ENCODE data around the gene YDJC.
"Not testable (repeated sequence)": the region's sequence is repeated elsewhere in the genome, so short reads cannot be mapped to it uniquely, and the experiment has no call there.

The YDJC gene

DNA sequence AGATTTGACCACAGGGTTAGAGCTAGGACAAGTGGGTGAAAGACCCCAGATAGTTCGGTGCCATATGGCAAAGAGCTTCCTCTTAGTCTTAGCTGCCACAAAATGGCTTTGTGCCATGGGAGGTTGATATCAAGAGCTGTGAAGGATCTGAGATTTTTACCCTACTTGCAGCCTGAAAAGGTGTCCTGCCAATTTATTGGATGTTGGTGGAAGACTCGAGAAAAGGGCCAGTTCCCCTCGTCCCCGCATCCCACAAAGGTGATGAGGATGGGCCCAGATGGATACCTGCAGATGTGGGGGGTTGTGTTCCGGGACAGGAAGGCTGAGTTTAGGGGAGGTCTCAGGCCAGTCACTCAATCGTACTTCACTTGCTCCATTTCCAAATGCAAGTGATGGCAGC lies 27.2 kb downstream of the YDJC start:
- DNase-seq, result no peak

DNA sequence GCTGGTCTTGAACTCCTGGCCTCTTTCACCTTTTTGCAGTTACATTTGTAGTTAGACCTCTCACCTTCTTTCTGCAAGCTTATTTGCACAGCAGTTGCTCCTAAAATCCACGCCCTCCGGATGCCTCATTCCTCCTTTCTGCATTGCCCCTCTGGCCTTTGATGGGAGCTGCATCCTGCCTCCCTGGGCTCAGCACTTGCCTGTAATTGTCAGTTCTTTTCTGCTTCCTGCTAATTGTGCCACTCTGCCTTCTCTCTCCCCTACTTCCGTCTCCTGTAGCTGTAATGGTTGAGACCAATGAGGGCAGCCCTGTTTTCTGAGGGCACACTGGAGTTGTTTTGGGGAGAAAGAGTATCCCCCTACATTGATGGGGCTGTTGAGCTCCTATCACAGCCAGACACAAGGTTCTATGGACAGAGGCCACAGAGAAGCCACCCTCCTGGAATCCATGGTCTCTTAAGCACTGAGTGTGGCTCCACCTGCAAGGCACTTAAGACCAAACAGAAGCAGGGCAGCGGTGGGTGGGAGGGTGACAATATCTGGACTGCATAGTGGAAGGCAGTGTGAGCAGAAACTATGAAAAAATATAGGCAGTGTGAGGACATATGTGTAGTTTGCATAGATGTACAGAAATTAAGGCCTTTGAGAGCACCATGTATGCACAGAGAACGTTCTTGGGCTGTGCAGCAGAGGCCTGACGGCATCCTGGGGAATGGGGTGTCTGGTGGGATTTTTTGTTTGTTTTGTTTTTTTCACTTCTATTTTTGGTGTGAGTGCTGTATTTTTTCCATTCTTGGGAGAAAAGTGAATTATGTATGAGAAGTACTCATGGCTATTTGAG lies 30.5 kb downstream of the YDJC start:
- no peak for DNase-seq

- no peak for DNase-seq
These were observed 31.5 kb downstream of the YDJC start for GRCh38 chr22:21598302-21598701.

- not testable (repeated sequence) for DNase-seq
These were observed 33.3 kb downstream of the YDJC start for GRCh38 chr22:21596356-21597135.

- no peak for DNase-seq
These were observed 34.9 kb downstream of the YDJC start for GRCh38 chr22:21594865-21595452.

DNA sequence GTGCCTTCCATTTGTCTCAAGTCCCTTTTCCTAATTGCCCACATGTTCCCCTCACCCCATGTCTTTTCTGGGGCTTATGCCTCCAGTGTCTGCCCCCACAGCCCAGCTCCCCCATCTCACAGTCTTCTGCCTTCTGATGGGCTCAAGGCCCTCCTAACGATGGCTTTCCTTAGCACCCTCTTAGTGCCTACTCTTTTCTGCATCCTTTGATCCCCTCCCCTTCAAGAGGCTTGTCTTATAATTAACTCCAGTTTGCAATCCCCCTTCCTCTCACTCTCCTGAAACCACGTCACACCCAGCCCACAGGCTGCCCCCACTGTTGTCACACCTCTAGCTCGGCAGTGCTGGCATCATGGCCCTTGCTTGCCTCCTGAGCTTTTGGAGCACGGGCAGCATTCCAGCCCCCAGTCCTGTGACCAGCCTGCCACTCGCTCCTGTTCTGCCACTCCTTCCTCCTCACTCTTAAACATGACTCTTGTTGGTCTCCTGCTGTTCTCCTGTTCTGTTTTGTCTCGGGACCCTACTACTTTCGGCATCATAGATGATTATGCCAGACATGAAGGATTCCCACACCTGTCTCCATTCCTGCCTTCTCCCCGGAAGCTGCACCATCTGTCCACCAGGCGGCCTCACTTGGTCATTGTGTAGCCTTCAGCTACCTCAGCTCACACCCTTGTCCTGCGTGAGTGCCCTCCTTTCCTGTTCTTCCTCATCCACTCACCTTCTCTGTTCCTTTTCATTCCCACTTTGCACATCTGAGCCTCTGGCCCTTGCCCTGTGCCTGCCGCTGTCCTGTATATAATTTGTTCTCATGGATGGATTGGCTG lies 36.2 kb downstream of the YDJC start:
- no peak for DNase-seq

GRCh38 chr22:21592422-21592821 lies 37.4 kb downstream of the YDJC start:
- no peak for DNase-seq

GRCh38 chr22:21591695-21592094 lies 38.1 kb downstream of the YDJC start:
- no peak for DNase-seq

DNA sequence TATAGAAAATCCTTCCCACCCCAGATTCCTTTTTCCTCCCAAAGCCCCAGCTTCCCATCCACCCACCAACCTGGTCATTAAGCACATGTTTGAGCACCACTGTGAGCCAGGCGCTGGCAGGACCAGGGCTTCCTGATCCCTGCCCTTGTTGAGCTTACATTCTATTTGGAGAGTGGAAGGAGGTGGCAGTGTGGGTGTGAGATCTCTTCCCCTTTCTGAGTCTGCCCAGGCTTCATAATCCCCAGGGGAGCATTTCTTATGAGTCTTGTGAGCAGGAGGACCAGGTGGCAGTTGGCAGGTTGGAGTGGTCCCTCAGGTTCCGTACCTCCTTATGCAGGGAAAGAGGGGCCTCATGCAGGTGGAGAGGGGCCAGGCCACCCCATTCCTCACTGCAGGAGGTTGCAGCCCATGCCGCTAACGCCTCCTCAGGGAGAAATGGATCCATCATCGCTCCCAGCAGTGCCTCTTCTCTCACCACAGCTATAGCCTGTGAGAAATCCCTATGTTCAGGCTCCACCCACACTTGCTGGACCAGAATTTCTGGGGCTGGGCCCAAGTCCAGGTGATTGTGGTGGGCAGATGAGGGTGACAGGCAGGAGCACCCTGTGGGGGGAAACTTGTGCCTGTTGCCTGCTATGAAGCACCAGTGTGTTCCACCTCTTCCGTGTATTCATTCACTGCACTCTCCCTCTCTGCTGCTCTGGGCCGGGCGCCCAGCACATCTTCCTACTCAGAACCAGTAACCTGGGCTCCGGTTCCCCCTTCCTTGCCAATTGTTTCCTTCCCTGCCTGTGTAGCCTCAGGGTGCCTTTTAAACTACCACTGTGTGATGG lies 38.8 kb downstream of the YDJC start:
- no peak for DNase-seq

GRCh38 chr22:21589396-21589795 lies 40.4 kb downstream of the YDJC start:
- no peak for DNase-seq

DNA sequence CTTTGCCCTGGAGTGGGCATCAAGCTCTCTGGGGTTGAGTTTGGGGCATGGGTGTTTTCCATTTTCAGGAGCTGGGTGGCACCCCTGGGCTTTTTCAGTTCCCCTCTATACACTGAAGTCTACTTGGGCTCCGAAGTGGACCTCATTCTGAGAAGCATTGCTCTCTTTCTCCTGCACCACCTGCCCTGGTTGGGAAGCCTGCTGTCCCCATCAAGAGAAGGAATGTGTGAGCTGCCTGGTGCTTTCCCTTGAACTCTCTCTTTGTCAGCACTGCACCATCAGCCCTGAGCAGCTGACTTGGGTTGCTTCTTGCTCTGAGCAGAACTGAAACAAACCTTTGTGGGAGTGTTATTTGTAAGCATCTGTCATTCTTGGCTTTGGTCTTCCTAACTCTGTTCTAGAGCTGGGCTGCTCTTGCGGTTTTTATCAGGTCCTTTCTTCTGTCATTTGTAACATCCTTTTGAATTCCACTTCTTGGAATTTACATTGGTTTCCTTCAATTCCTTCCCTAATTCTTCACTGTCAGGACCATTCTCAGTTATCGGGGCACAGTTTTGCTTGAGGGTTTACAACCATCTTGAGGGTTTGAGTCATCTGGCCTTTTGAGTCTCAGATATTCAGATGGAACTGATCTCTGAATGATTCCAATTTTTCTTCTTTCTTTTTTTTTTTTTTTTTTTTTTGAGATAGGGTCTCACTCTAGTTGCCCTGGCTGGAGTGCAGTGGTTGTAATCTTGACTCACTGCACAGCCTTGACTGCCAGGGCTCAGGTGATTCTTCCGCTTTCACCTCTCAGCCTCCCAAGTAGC lies 41.8 kb downstream of the YDJC start:
- DNase-seq, result no peak

DNA sequence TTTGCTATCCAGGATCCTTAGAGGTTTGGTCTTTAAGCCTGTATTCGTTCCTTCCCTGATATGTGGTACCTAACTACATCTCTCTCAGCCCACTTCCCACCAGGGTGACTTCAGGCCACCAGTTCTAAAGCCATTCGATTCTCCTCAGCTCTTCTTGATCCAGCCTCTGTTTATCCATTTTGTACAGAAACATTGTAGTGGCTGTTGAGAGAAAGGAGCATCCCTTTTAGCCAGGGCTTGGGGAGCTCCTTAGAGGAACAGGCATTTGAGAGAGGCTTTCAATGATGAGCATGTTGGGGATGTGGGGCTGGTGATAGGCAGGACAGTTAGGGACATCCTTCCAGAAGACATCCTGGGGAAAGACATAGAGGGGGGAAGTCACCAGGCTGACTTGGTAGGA lies 44.4 kb downstream of the YDJC start:
- DNase-seq, result no peak

DNA sequence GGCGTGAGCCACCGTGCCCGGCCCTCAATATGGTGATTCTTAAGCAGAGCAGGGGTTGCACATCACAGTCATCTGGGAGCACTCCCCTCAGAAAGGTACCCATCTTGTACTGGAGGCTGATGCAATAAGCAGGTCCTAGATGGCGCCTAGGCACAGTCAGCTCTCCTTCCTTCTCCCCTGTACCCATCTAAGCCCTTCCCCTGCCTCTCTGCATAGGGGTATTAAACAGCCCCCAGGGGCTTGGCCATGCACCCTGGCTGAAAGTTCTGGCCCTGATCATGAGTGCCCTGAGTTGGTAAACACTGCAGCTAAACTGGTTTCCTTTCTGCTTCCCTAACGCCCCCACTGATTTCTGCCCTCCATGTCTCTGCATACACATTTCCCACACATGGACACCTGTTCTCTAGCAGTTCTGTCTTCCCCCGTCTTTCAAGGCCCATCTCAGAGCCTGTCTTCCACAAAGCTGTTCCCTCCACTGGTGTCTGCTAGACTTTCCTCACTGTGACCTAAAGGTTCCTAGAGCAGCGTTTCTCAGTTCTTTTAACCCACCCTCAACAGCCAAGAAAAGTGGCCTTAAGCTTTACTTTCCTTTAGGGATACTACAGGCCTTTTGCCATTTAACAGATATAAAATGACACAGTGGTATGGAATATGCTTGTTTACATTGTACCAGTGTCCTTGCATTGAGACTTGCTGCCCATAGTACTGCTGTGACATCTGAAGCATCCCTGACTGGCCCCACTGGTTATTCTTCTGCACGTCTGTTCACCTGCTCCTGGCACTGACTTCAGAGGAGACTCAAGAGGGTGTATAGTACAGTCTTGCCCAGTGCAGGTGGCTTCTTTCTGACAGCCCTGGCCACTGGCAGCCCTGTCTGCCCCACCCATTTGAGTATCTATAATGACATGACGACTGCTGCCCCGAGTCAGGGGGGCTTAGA lies 46.8 kb downstream of the YDJC start:
- no peak for DNase-seq

DNA sequence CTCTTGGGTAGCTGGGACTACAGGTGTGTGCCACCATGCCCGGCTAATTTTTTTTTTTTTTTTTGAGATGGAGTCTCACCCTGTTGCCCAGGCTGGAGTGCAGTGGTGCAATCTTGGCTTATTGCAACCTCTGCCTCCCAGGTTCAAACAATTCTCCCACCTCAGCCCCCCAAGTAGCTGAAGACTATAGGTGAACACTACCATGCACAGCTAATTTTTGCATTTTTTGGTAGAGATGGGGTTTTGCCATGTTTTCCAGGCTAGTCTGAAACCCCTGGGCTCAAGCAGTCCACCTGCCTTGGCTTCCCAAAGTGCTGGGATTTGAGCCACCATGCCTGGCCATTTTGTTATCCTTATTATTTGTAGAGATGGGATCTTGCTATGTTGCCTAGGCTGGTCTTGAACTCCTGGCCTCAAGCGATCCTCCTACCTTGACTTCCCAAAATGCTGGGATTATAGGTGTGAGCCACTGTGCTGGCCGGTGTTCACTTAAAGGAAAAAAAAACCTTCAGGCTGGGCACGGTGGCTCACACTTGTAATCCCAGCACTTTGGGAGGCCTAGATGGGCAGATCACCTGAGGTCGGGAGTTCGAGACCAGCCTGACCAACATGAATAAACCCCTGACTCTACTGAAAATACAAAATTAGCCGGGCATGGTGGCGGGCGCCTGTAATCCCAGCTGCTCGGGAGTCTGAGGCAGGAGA lies 48.7 kb downstream of the YDJC start:
- not testable (repeated sequence) for DNase-seq

DNA sequence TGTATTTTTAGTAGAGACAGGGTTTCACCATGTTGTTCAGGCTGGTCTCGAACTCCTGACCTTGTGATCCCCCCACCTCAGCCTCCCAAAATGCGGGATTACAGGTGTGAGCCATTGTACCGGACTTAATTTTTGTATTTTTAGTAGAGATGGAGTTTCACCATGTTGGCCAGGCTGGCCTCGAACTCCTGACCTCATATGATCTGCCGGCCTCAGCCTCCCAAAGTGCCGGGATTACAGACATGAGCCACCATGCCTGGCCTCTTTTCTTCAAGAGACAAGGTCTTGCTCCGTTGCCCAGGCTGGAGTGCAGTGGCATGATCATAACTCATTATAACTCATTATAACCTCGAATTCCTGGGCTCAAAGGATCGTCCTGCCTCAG lies 49.2 kb downstream of the YDJC start:
- not testable (repeated sequence) for DNase-seq

- no peak for DNase-seq
These were observed 50.4 kb downstream of the YDJC start for GRCh38 chr22:21579474-21579851.
